Stomach (tissue), 9 donors: ENCODE measurements around the gene IFIH1. TPM values are rescaled to one million over a fixed set of nuclear protein-coding genes. Genes with fewer than 3 reads are reported as not detected.

Source experiments
- DNase-seq, 2 donors: peaks; one replicate each; pipeline versions ENCODE4 v3.0.0 to v3.0.0-alpha.2; 2013 to 2019
- H3K27ac ChIP-seq, 5 donors: fragments of 200-600 bp in 4 of 5; sonication (generic) in 4 of 5; one replicate each; pipeline ENCODE4 v1.5.1; 2013 to 2019; ENCODE audit warnings: mild to moderate bottlenecking in 1 of 5, moderate library complexity in 1 of 5
- H3K27me3 ChIP-seq, 3 donors: fragments of 200-600 bp; sonication (generic); one replicate each; pipeline ENCODE4 v1.5.1; 2017 to 2019; ENCODE audit warnings: mixed run types in 1 of 3
- H3K36me3 ChIP-seq, 4 donors: fragments of 200-600 bp; sonication (generic); 1 replicate in 3 of 4; 2 replicates in 1 of 4; pipeline ENCODE4 v1.5.1; 2016 to 2019
- H3K4me1 ChIP-seq, 4 donors: fragments of 200-600 bp; sonication (generic); one replicate each; pipeline ENCODE4 v1.5.1; 2016 to 2019
- H3K4me3 ChIP-seq, 4 donors: fragments of 200-600 bp; sonication (generic) in 3 of 4; one replicate each; pipeline ENCODE4 v1.5.1; 2016 to 2019; ENCODE audit warnings: mild to moderate bottlenecking in 1 of 4
- H3K9me3 ChIP-seq, 4 donors: fragments of 200-600 bp; sonication (generic); one replicate each; pipeline ENCODE4 v1.5.1; 2016 to 2019
- CTCF ChIP-seq, 7 experiments: fragments of 450-650 bp in 4 of 7; fragments of 200-600 bp in 3 of 7; sonication (generic) in 3 of 7; IDR thresholded peaks; one replicate each; pipeline ENCODE4 v1.5.1; 2016 to 2019; ENCODE audit warnings: antibody characterized with exemption in 7 of 7, control low read depth in 2 of 7, mild to moderate bottlenecking in 1 of 7
- EP300 ChIP-seq: sonication (generic); formaldehyde crosslinking; IDR thresholded peaks from one replicate; pipeline ENCODE4 v1.6.1; 2017; ENCODE audit warnings: antibody characterized with exemption
- POLR2A ChIP-seq, 4 donors: fragments of 450-650 bp; IDR thresholded peaks; one replicate each; pipeline ENCODE4 v1.6.1; 2016; ENCODE audit warnings: antibody characterized with exemption in 4 of 4, control low read depth in 2 of 4, mild to moderate bottlenecking in 1 of 4, moderate library complexity in 1 of 4
- POLR2AphosphoS5 ChIP-seq, 3 donors: sonication (generic); formaldehyde crosslinking; IDR thresholded peaks; one replicate each; pipeline ENCODE4 v1.6.1; 2016; ENCODE audit warnings: antibody characterized with exemption in 3 of 3
- WGBS, 5 donors: extraction: QIAGEN DNeasy Blood & Tissue Kit in 3 of 5; methylation state at CpG; one replicate each; pipeline versions ENCODE4 v1.1.5 to v1.1.7; 2013 to 2018; 5-methylcytosine and 5-hydroxymethylcytosine counted together
- intact Hi-C: fragments of 100-400 bp; cut with DNase I; formaldehyde crosslinking; loops from one replicate; pipeline ENCODE4 v1.15.1; 2023; ENCODE audit warnings: low total_unique reads
- polyA plus RNA-seq, 3 donors: library from polyadenylated mRNA; stranded (reverse); fragments of 200-250 nt; gene quantifications; one replicate each; pipeline ENCODE4 v1.2.3, GENCODE V29; 2013
- total RNA-seq, 5 donors: library from RNA; depleted of rRNA; stranded (reverse); fragments of >200 nt; gene quantifications; one replicate each; pipeline versions ENCODE4 v1.1.0 to v1.2.3, GENCODE V29; 2014 to 2016
- donor health status: healthy with polysubstance abuse.
- donor health status: Bipolar disorder and iron deficiency.
- donor health status: healthy.

The IFIH1 gene
- total and polyA plus RNA-seq, 8 donors = 2.6 to 37.5 (median 10.1) TPM

GRCh38 chr2:162233197-162233596 is 85.3 kb downstream of the IFIH1 start:
- intact Hi-C loops = no loop called here
- Histone ChIP-seq H3K9me3 (no peaks in the 10 kb centered on the region), H3K27me3 (no peaks in the 10 kb centered on the region), H3K36me3 (no peaks in the 10 kb centered on the region), H3K27ac (no peak overlapping the region), H3K4me3 (no peak overlapping the region), H3K4me1 (no peaks in the 10 kb centered on the region)
- no peak for DNase-seq
- 65 to 79% (median 77%) methylated on average over 1 of the region's 1 CpG for WGBS, 5 donors
- TF ChIP-seq EP300 (no peak), POLR2A (IDR thresholded peaks at IDR 0.05) (no peak), CTCF (IDR thresholded peaks at IDR 0.05) (no peak), POLR2AphosphoS5 (IDR thresholded peaks at IDR 0.05) (no peak)

GRCh38 chr2:162232671-162233070 is 85.8 kb downstream of the IFIH1 start:
- TF ChIP-seq POLR2AphosphoS5 (IDR thresholded peaks at IDR 0.05) (no peak), CTCF (IDR thresholded peaks at IDR 0.05) (no peak), EP300 (no peak), POLR2A (IDR thresholded peaks at IDR 0.05) (no peak)
- H3K4me3 ChIP-seq = no peak overlapping the region
- H3K4me1 ChIP-seq = no peaks in the 10 kb centered on the region
- no peaks in the 10 kb centered on the region for H3K27me3 ChIP-seq
- H3K27ac ChIP-seq = no peak overlapping the region
- H3K9me3 ChIP-seq = no peaks in the 10 kb centered on the region
- intact Hi-C loops = no loop called here
- no peaks in the 10 kb centered on the region for H3K36me3 ChIP-seq
- 64 to 75% (median 67%) methylated on average over 2 of the region's 2 CpGs for WGBS, 5 donors
- DNase-seq = no peak

DNA sequence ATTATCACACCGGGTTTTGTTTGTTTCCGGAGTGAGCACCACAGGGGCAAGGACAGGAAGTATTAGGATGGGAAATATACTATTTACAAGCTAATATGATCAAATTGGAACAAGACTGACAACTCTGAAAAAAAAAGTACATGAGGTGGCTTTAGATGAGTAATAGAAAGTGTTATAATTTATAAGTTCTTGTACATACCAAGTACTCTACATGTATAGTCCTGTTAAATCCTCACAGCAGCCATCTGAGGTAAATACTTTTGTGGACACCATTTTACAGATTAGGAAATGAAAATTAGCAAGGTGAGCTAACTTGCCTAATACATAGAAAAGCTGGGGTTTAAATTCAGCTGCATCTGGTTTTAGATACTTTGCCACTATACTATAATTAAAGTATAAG is 86.5 kb downstream of the IFIH1 start:
- H3K36me3 ChIP-seq = no peaks in the 10 kb centered on the region

DNA sequence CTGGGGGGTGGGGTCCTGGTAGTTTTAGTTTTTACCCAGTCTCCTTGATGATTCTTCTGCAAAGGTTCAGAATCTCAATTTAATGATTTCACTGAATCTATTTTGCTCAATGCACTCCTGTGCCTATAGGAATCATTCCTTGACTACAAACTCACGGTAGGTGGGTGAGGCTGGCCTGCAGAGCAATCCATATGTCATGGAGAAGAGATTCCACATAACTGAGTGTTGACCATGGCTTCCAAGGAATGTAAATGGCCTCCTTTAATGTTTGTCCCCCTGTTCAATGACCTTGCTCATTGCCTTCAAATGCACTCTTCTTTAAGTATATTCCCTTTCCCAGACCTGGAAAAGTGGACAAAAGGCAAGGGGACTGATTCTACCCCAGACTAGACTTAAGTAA is 87.7 kb downstream of the IFIH1 start:
- Histone ChIP-seq H3K27me3 (no peaks in the 10 kb centered on the region), H3K36me3 (no peaks in the 10 kb centered on the region), H3K27ac (no peak overlapping the region), H3K9me3 (no peaks in the 10 kb centered on the region), H3K4me3 (no peak overlapping the region), H3K4me1 (no peaks in the 10 kb centered on the region)
- intact Hi-C loops = no loop called here
- DNase-seq = no peak
- no peak for TF ChIP-seq CTCF (IDR thresholded peaks at IDR 0.05)
- no peak for TF ChIP-seq POLR2AphosphoS5 (IDR thresholded peaks at IDR 0.05)
- no peak for TF ChIP-seq EP300
- TF ChIP-seq POLR2A (IDR thresholded peaks at IDR 0.05) = no peak
- 40 to 71% (median 65%) methylated on average over 1 of the region's 1 CpG for WGBS, 5 donors

More for the DNA sequence above, 86.5 kb downstream of the IFIH1 start:
- H3K9me3 ChIP-seq = no peaks in the 10 kb centered on the region
- H3K27ac ChIP-seq = no peak overlapping the region
- H3K4me3 ChIP-seq = no peak overlapping the region
- DNase-seq = no peak
- no peaks in the 10 kb centered on the region for H3K4me1 ChIP-seq
- no peaks in the 10 kb centered on the region for H3K27me3 ChIP-seq
- TF ChIP-seq POLR2AphosphoS5 (IDR thresholded peaks at IDR 0.05) (no peak), CTCF (IDR thresholded peaks at IDR 0.05) (no peak), POLR2A (IDR thresholded peaks at IDR 0.05) (no peak), EP300 (no peak)
- intact Hi-C loops = no loop called here
- WGBS, 5 donors = 47 to 59% (median 50%) methylated on average over 2 of the region's 2 CpGs
